ENCODE data around the gene NSMCE1.

GRCh38 chr16:27230562-27231001, 38.0 kb downstream of the NSMCE1 start:
- TF ChIP-seq CTCF (IDR thresholded peaks at IDR 0.05) (no peak), POLR2A (IDR thresholded peaks at IDR 0.05) (no peak)

All from testis (tissue), 2 donors.